ENCODE results near the gene AGAP3.

GRCh38 chr7:151051108-151051507 is 35.2 kb upstream of the AGAP3 start:
- TF ChIP-seq CTCF (IDR thresholded peaks at IDR 0.05) = no peak
- no peak for TF ChIP-seq POLR2A (IDR thresholded peaks at IDR 0.05)

Measured in esophagus squamous epithelium (tissue), 4 donors.